Progenitor cell of endocrine pancreas (in vitro differentiated cells): ENCODE data around the gene PRR35. TPM values are rescaled to one million over a fixed set of nuclear protein-coding genes. Genes with fewer than 3 reads are reported as not detected.

ENCODE experiments used
- DNase-seq: peaks from one replicate; pipeline ENCODE4 v3.0.0; 2021; ENCODE audit warnings: low spot score; ENCODE audit not compliant: unreplicated experiment
- H3K27ac Mint-ChIP-seq: 2 replicates; pipeline ENCODE4 v1.8.0; 2021; ENCODE audit warnings: mild to moderate bottlenecking, moderate library complexity, mixed read lengths
- H3K27me3 Mint-ChIP-seq: 2 replicates; pipeline ENCODE4 v1.8.0; 2021; ENCODE audit warnings: mixed read lengths
- H3K36me3 Mint-ChIP-seq: 2 replicates; pipeline ENCODE4 v1.8.0; 2022; ENCODE audit warnings: mixed read lengths; ENCODE audit not compliant: insufficient read depth
- H3K4me1 Mint-ChIP-seq: 2 replicates; pipeline ENCODE4 v1.8.0; 2021; ENCODE audit warnings: low read depth, mixed read lengths
- H3K4me3 Mint-ChIP-seq: 2 replicates; pipeline ENCODE4 v1.8.0; 2021; ENCODE audit warnings: low read depth, mild to moderate bottlenecking, moderate library complexity, mixed read lengths
- H3K9me3 Mint-ChIP-seq: 2 replicates; pipeline ENCODE4 v1.8.0; 2021; ENCODE audit warnings: low read depth, mixed read lengths
- CTCF ChIP-seq: fragments of 200-600 bp; sonication (generic); IDR thresholded peaks from one replicate; pipeline ENCODE4 v1.5.0; 2021; ENCODE audit warnings: antibody characterized with exemption, mild to moderate bottlenecking; ENCODE audit not compliant: unreplicated experiment
- total RNA-seq: library from RNA; stranded (reverse); gene quantifications from 2 replicates; pipeline ENCODE4 v1.2.1, GENCODE V29; 2021

The PRR35 gene
- total RNA-seq, 1 donor from 2014 or later = not detected

- Mint-ChIP-seq H3K4me1 (no peaks in the 10 kb centered on the region), H3K27ac (no peak overlapping the region), H3K4me3 (no peak overlapping the region), H3K36me3 (peaks cover 1% of the 10 kb centered on the region), H3K27me3 (no peaks in the 10 kb centered on the region), H3K9me3 (no peaks in the 10 kb centered on the region)
- DNase-seq = no peak
- no peak for TF ChIP-seq CTCF
Measured at GRCh38 chr16:551210-551609, 9.0 kb upstream of the PRR35 start.

- TF ChIP-seq CTCF = no peak
- no peaks in the 10 kb centered on the region for H3K9me3 Mint-ChIP-seq
- no peak overlapping the region for H3K4me3 Mint-ChIP-seq
- no peak for DNase-seq
- H3K27me3 Mint-ChIP-seq = no peaks in the 10 kb centered on the region
- peaks cover 1% of the 10 kb centered on the region for H3K36me3 Mint-ChIP-seq
- H3K27ac Mint-ChIP-seq = no peak overlapping the region
- H3K4me1 Mint-ChIP-seq = no peaks in the 10 kb centered on the region
Measured at GRCh38 chr16:552171-552570, 8.0 kb upstream of the PRR35 start.

GRCh38 chr16:553601-554296 lies 6.4 kb upstream of the PRR35 start:
- Mint-ChIP-seq H3K36me3 (peaks cover 1% of the 10 kb centered on the region), H3K4me3 (no peak overlapping the region), H3K27me3 (peaks cover 7% of the 10 kb centered on the region)

GRCh38 chr16:554297-554621 lies 5.9 kb upstream of the PRR35 start:
- TF ChIP-seq CTCF = no peak
- Mint-ChIP-seq H3K36me3 (peaks cover 1% of the 10 kb centered on the region), H3K4me1 (no peaks in the 10 kb centered on the region)

More at GRCh38 chr16:553601-554296, 6.4 kb upstream of the PRR35 start:
- Mint-ChIP-seq H3K27ac (no peak overlapping the region), H3K4me1 (no peaks in the 10 kb centered on the region), H3K9me3 (no peaks in the 10 kb centered on the region)
- no peak for TF ChIP-seq CTCF
- DNase-seq = no peak

GRCh38 chr16:554640-555365 lies 5.4 kb upstream of the PRR35 start:
- Mint-ChIP-seq H3K9me3 (no peaks in the 10 kb centered on the region), H3K4me1 (no peaks in the 10 kb centered on the region), H3K4me3 (no peak overlapping the region), H3K36me3 (peaks cover 1% of the 10 kb centered on the region), H3K27me3 (peaks cover 12% of the 10 kb centered on the region), H3K27ac (no peak overlapping the region)
- no peak for DNase-seq
- no peak for TF ChIP-seq CTCF

More at GRCh38 chr16:554297-554621, 5.9 kb upstream of the PRR35 start:
- Mint-ChIP-seq H3K9me3 (no peaks in the 10 kb centered on the region), H3K4me3 (no peak overlapping the region), H3K27me3 (peaks cover 9% of the 10 kb centered on the region), H3K27ac (no peak overlapping the region)
- DNase-seq = no peak
